WTC11 (cell line): ENCODE results near the gene PRPH. TPM values are rescaled to one million over a fixed set of nuclear protein-coding genes. Genes with fewer than 3 reads are reported as not detected.
A peak's percentile ranks its signal among the peaks of the same experiment; 100 is the strongest.

Experiments used
- ATAC-seq: fragments of 200-7000 bp; cut with Tn5 transposase; 2 replicates; pipeline ENCODE4 v1.10.0; 2021; ENCODE audit warnings: mild to moderate bottlenecking, moderate library complexity
- CTCF ChIA-PET: fragments of 300-600 bp; sonication (Branson Sonifier 250); formaldehyde crosslinking; loops from one replicate; lab custom pipeline; 2021; ENCODE audit warnings: antibody characterized with exemption; lab: Charles Lee
- POLR2A ChIA-PET: fragments of 350-600 bp; sonication (Branson Sonifier 250); formaldehyde crosslinking; loops from one replicate; lab custom pipeline; 2021; ENCODE audit warnings: antibody characterized with exemption; lab: Charles Lee
- DNase-seq: peaks from one replicate; pipeline ENCODE4 v3.0.0; 2021; ENCODE audit warnings: low spot score
- H3K27ac Mint-ChIP-seq: 2 replicates; pipeline ENCODE4 v1.8.0; 2021; ENCODE audit warnings: mixed read lengths
- H3K27me3 Mint-ChIP-seq: 2 replicates; pipeline ENCODE4 v1.8.0; 2021; ENCODE audit warnings: low read depth, mild to moderate bottlenecking, moderate library complexity, mixed read lengths
- H3K36me3 Mint-ChIP-seq: 2 replicates; pipeline ENCODE4 v1.8.0; 2021; ENCODE audit warnings: mixed read lengths
- H3K4me1 Mint-ChIP-seq: 2 replicates; pipeline ENCODE4 v1.8.0; 2022; ENCODE audit warnings: mixed read lengths
- H3K4me3 Mint-ChIP-seq: 2 replicates; pipeline ENCODE4 v1.8.0; 2021; ENCODE audit warnings: mild to moderate bottlenecking, moderate library complexity, mixed read lengths
- H3K9me3 Mint-ChIP-seq: 2 replicates; pipeline ENCODE4 v1.8.0; 2021; ENCODE audit warnings: mixed read lengths
- CREM ChIP-seq: sonication (generic); formaldehyde crosslinking; IDR thresholded peaks from 2 replicates; pipeline ENCODE4 v1.8.1; 2022; ENCODE audit warnings: mild to moderate bottlenecking, missing genetic modification reagents, moderate library complexity
- EMX1 ChIP-seq: fragments of 250-450 bp; sonication (Bioruptor Pico); IDR thresholded peaks from 2 replicates; pipeline ENCODE4 v1.8.0; 2021; ENCODE audit warnings: mild to moderate bottlenecking
- FOXJ3 ChIP-seq: sonication (generic); formaldehyde crosslinking; IDR thresholded peaks from 2 replicates; pipeline ENCODE4 v1.9.0; 2021; ENCODE audit warnings: missing genetic modification reagents, mild to moderate bottlenecking, borderline replicate concordance
- GTF2I ChIP-seq: fragments of 250-450 bp; sonication (Bioruptor Pico); conservative IDR thresholded peaks from 2 replicates; pipeline ENCODE4 v1.4.0; 2021; ENCODE audit warnings: mild to moderate bottlenecking
- HMGA2 ChIP-seq: fragments of 250-450 bp; sonication (Bioruptor Pico); IDR thresholded peaks from 2 replicates; pipeline ENCODE4 v1.4.0; 2021; ENCODE audit warnings: mild to moderate bottlenecking, moderate library complexity
- SP1 ChIP-seq: sonication (generic); formaldehyde crosslinking; conservative IDR thresholded peaks from 2 replicates; pipeline ENCODE4 v1.8.1; 2022; ENCODE audit warnings: missing genetic modification reagents
- ZNF121 ChIP-seq: sonication (generic); formaldehyde crosslinking; IDR thresholded peaks from 2 replicates; pipeline ENCODE4 v1.8.0; 2023; ENCODE audit warnings: missing genetic modification reagents
- ZNF416 ChIP-seq: fragments of 250-450 bp; sonication (Bioruptor Pico); IDR thresholded peaks from 2 replicates; pipeline ENCODE4 v1.9.0; 2021; ENCODE audit warnings: mild to moderate bottlenecking, inconsistent platforms
- ZNF423 ChIP-seq: fragments of 250-450 bp; sonication (Bioruptor Pico); IDR thresholded peaks from 2 replicates; pipeline ENCODE4 v2.1.2; 2022; ENCODE audit warnings: mild to moderate bottlenecking, moderate library complexity
- total RNA-seq: library from RNA; stranded (reverse); gene quantifications from 3 replicates; pipeline ENCODE4 v1.2.3, GENCODE V29; 2021
- TF ChIP-seq, protein P1 (sequence below): sonication (generic); formaldehyde crosslinking; IDR thresholded peaks from 2 replicates; pipeline ENCODE4 v1.8.1; 2023; ENCODE audit warnings: mild to moderate bottlenecking, missing genetic modification reagents
- TF ChIP-seq, protein P2 (sequence below): sonication (generic); formaldehyde crosslinking; IDR thresholded peaks from 2 replicates; pipeline ENCODE4 v1.8.0; 2022; ENCODE audit warnings: mild to moderate bottlenecking, missing genetic modification reagents
- TF ChIP-seq, protein P3 (sequence below): sonication (generic); formaldehyde crosslinking; IDR thresholded peaks from 2 replicates; pipeline ENCODE4 v1.8.1; 2022; ENCODE audit warnings: low read depth, mild to moderate bottlenecking, moderate library complexity, missing genetic modification reagents, borderline replicate concordance
- TF ChIP-seq, protein P4 (sequence below): sonication (generic); formaldehyde crosslinking; IDR thresholded peaks from 2 replicates; pipeline ENCODE4 v1.8.0; 2023; ENCODE audit warnings: mild to moderate bottlenecking, missing genetic modification reagents
- TF ChIP-seq, protein P5 (sequence below): sonication (generic); formaldehyde crosslinking; IDR thresholded peaks from 2 replicates; pipeline ENCODE4 v1.8.1; 2022; ENCODE audit warnings: mild to moderate bottlenecking, moderate library complexity, missing genetic modification reagents
- TF ChIP-seq, protein P6 (sequence below): sonication (generic); formaldehyde crosslinking; IDR thresholded peaks from 2 replicates; pipeline ENCODE4 v1.8.0; 2022; ENCODE audit warnings: mild to moderate bottlenecking, missing genetic modification reagents
- TF ChIP-seq, protein P7 (sequence below): sonication (generic); formaldehyde crosslinking; IDR thresholded peaks from 2 replicates; pipeline ENCODE4 v1.8.1; 2023; ENCODE audit warnings: mild to moderate bottlenecking, moderate library complexity, missing genetic modification reagents
- TF ChIP-seq, protein P8 (sequence below): fragments of 250-450 bp; sonication (Bioruptor Pico); IDR thresholded peaks from 2 replicates; pipeline ENCODE4 v1.9.0; 2021; ENCODE audit warnings: mild to moderate bottlenecking
- TF ChIP-seq, protein P9 (sequence below): fragments of 200-600 bp; IDR thresholded peaks from 2 replicates; pipeline ENCODE4 v1.8.0; 2022; ENCODE audit warnings: antibody characterized with exemption
- TF ChIP-seq, protein P10 (sequence below): sonication (generic); formaldehyde crosslinking; IDR thresholded peaks from 2 replicates; pipeline ENCODE4 v1.8.0; 2023; ENCODE audit warnings: missing genetic modification reagents, mild to moderate bottlenecking, borderline replicate concordance

The PRPH gene
- total RNA-seq, 1 experiment from 2014 or later: 2.4 TPM

DNA sequence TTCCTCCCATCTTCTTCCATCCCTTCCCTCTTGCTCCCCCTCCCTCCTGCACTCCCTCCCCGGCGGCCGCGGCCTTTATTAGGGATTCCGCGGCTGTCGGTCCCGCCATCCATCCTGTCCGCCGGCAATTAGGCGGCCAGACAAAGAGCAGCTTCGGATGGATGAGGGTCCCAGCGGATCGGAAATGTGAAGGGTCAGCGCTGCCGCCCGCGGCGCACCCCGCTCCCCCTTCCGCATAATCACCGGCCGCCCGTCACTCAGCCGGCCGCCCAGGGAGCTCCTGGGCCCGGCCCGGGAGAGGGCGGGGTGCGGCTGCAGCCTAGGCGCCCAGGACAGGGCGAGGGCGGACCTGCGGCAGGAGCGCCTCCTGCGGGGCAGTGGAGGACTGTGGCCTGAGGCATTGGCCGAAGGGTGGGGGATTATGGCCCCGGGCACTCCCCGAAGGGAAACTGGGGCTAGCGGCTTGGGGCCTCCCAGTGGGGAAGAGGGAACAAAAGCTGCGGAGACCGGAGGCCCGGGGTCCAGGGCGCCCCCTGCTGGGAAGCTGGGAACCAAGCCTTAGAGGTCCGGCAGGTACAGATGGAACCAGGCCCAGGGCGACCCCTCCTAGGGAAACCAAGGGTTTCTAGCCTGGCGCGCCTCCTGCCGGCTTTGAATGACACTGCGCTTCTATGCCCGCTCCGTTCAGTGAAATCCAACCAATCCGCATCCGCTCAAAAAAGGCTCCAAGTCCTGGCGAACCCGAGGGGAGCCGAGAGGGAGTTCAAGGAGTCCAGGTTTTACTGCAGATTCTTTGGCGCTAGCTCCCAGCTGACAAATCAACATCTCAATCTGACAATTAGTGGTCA is 47.3 kb downstream of the PRPH start:
- H3K27ac Mint-ChIP-seq: no peak overlapping the region
- ChIA-PET CTCF (interaction anchor here (0.6 to 3.9 kb wide), 70 partner anchors 9 to 603 kb away, joined by 3 to 264 read pairs (median 4); partner anchors contain the start of genes KCNH3, PRPF40B, PRPH and SPATS2), POLR2A (interaction anchor here (0.5 to 2.7 kb wide), 9 partner anchors 10 to 1741 kb away, joined by 3 to 18 read pairs (median 3); partner anchors contain the start of genes ARF3, CSRNP2, PRPH and TROAP)
- H3K9me3 Mint-ChIP-seq: no peaks in the 10 kb centered on the region
- H3K4me1 Mint-ChIP-seq: peaks cover 59% of the 10 kb centered on the region
- ATAC-seq: peak; percentile 74
- H3K36me3 Mint-ChIP-seq: no peaks in the 10 kb centered on the region
- peaks cover 99% of the 10 kb centered on the region for H3K27me3 Mint-ChIP-seq
- DNase-seq: peak; percentile 96
- H3K4me3 Mint-ChIP-seq: peak overlapping the region; percentile 67
- TF ChIP-seq, protein P1, sequence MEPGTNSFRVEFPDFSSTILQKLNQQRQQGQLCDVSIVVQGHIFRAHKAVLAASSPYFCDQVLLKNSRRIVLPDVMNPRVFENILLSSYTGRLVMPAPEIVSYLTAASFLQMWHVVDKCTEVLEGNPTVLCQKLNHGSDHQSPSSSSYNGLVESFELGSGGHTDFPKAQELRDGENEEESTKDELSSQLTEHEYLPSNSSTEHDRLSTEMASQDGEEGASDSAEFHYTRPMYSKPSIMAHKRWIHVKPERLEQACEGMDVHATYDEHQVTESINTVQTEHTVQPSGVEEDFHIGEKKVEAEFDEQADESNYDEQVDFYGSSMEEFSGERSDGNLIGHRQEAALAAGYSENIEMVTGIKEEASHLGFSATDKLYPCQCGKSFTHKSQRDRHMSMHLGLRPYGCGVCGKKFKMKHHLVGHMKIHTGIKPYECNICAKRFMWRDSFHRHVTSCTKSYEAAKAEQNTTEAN (CRISPR knock-in tag): peak; percentile 56; the same call in 1 of the 2 replicates
- no peak for TF ChIP-seq GTF2I (CRISPR knock-in tag)
- TF ChIP-seq ZNF423 (CRISPR knock-in tag): peak; percentile 58
- TF ChIP-seq, protein P2, sequence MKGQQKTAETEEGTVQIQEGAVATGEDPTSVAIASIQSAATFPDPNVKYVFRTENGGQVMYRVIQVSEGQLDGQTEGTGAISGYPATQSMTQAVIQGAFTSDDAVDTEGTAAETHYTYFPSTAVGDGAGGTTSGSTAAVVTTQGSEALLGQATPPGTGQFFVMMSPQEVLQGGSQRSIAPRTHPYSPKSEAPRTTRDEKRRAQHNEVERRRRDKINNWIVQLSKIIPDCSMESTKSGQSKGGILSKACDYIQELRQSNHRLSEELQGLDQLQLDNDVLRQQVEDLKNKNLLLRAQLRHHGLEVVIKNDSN: peak; percentile 6; the same call in 1 of the 2 replicates
- TF ChIP-seq EMX1 (CRISPR knock-in tag): no peak
- TF ChIP-seq, protein P3, sequence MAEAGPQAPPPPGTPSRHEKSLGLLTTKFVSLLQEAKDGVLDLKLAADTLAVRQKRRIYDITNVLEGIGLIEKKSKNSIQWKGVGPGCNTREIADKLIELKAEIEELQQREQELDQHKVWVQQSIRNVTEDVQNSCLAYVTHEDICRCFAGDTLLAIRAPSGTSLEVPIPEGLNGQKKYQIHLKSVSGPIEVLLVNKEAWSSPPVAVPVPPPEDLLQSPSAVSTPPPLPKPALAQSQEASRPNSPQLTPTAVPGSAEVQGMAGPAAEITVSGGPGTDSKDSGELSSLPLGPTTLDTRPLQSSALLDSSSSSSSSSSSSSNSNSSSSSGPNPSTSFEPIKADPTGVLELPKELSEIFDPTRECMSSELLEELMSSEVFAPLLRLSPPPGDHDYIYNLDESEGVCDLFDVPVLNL (CRISPR knock-in tag): peak; percentile 57; the same call in 1 of the 2 replicates
- TF ChIP-seq ZNF416 (CRISPR knock-in tag): 0 out of 2 replicates have a peak, but pooled peaks have one; percentile 43
- TF ChIP-seq SP1 (CRISPR knock-in tag): peak; percentile 69; the same call in 1 of the 2 replicates
- TF ChIP-seq FOXJ3 (CRISPR knock-in tag): no peak
- TF ChIP-seq, protein P4, sequence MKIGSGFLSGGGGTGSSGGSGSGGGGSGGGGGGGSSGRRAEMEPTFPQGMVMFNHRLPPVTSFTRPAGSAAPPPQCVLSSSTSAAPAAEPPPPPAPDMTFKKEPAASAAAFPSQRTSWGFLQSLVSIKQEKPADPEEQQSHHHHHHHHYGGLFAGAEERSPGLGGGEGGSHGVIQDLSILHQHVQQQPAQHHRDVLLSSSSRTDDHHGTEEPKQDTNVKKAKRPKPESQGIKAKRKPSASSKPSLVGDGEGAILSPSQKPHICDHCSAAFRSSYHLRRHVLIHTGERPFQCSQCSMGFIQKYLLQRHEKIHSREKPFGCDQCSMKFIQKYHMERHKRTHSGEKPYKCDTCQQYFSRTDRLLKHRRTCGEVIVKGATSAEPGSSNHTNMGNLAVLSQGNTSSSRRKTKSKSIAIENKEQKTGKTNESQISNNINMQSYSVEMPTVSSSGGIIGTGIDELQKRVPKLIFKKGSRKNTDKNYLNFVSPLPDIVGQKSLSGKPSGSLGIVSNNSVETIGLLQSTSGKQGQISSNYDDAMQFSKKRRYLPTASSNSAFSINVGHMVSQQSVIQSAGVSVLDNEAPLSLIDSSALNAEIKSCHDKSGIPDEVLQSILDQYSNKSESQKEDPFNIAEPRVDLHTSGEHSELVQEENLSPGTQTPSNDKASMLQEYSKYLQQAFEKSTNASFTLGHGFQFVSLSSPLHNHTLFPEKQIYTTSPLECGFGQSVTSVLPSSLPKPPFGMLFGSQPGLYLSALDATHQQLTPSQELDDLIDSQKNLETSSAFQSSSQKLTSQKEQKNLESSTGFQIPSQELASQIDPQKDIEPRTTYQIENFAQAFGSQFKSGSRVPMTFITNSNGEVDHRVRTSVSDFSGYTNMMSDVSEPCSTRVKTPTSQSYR (CRISPR knock-in tag): no peak
- TF ChIP-seq, protein P5, sequence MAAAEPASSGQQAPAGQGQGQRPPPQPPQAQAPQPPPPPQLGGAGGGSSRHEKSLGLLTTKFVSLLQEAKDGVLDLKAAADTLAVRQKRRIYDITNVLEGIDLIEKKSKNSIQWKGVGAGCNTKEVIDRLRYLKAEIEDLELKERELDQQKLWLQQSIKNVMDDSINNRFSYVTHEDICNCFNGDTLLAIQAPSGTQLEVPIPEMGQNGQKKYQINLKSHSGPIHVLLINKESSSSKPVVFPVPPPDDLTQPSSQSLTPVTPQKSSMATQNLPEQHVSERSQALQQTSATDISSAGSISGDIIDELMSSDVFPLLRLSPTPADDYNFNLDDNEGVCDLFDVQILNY (CRISPR knock-in tag): peak; percentile 9; the same call in 1 of the 2 replicates
- TF ChIP-seq, protein P6, sequence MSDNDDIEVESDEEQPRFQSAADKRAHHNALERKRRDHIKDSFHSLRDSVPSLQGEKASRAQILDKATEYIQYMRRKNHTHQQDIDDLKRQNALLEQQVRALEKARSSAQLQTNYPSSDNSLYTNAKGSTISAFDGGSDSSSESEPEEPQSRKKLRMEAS (CRISPR knock-in tag): peak; percentile 39; the same call in 1 of the 2 replicates
- TF ChIP-seq CREM (CRISPR knock-in tag): no peak
- TF ChIP-seq, protein P7, sequence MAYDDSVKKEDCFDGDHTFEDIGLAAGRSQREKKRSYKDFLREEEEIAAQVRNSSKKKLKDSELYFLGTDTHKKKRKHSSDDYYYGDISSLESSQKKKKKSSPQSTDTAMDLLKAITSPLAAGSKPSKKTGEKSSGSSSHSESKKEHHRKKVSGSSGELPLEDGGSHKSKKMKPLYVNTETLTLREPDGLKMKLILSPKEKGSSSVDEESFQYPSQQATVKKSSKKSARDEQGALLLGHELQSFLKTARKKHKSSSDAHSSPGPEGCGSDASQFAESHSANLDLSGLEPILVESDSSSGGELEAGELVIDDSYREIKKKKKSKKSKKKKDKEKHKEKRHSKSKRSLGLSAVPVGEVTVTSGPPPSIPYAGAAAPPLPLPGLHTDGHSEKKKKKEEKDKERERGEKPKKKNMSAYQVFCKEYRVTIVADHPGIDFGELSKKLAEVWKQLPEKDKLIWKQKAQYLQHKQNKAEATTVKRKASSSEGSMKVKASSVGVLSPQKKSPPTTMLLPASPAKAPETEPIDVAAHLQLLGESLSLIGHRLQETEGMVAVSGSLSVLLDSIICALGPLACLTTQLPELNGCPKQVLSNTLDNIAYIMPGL (CRISPR knock-in tag): peak; percentile 62
- no peak for TF ChIP-seq HMGA2 (CRISPR knock-in tag)
- TF ChIP-seq, protein P8, sequence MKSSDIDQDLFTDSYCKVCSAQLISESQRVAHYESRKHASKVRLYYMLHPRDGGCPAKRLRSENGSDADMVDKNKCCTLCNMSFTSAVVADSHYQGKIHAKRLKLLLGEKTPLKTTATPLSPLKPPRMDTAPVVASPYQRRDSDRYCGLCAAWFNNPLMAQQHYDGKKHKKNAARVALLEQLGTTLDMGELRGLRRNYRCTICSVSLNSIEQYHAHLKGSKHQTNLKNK (CRISPR knock-in tag): no peak
- TF ChIP-seq, protein P9, sequence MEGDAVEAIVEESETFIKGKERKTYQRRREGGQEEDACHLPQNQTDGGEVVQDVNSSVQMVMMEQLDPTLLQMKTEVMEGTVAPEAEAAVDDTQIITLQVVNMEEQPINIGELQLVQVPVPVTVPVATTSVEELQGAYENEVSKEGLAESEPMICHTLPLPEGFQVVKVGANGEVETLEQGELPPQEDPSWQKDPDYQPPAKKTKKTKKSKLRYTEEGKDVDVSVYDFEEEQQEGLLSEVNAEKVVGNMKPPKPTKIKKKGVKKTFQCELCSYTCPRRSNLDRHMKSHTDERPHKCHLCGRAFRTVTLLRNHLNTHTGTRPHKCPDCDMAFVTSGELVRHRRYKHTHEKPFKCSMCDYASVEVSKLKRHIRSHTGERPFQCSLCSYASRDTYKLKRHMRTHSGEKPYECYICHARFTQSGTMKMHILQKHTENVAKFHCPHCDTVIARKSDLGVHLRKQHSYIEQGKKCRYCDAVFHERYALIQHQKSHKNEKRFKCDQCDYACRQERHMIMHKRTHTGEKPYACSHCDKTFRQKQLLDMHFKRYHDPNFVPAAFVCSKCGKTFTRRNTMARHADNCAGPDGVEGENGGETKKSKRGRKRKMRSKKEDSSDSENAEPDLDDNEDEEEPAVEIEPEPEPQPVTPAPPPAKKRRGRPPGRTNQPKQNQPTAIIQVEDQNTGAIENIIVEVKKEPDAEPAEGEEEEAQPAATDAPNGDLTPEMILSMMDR: peak; percentile 92
- TF ChIP-seq, protein P10, sequence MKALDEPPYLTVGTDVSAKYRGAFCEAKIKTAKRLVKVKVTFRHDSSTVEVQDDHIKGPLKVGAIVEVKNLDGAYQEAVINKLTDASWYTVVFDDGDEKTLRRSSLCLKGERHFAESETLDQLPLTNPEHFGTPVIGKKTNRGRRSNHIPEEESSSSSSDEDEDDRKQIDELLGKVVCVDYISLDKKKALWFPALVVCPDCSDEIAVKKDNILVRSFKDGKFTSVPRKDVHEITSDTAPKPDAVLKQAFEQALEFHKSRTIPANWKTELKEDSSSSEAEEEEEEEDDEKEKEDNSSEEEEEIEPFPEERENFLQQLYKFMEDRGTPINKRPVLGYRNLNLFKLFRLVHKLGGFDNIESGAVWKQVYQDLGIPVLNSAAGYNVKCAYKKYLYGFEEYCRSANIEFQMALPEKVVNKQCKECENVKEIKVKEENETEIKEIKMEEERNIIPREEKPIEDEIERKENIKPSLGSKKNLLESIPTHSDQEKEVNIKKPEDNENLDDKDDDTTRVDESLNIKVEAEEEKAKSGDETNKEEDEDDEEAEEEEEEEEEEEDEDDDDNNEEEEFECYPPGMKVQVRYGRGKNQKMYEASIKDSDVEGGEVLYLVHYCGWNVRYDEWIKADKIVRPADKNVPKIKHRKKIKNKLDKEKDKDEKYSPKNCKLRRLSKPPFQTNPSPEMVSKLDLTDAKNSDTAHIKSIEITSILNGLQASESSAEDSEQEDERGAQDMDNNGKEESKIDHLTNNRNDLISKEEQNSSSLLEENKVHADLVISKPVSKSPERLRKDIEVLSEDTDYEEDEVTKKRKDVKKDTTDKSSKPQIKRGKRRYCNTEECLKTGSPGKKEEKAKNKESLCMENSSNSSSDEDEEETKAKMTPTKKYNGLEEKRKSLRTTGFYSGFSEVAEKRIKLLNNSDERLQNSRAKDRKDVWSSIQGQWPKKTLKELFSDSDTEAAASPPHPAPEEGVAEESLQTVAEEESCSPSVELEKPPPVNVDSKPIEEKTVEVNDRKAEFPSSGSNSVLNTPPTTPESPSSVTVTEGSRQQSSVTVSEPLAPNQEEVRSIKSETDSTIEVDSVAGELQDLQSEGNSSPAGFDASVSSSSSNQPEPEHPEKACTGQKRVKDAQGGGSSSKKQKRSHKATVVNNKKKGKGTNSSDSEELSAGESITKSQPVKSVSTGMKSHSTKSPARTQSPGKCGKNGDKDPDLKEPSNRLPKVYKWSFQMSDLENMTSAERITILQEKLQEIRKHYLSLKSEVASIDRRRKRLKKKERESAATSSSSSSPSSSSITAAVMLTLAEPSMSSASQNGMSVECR (CRISPR knock-in tag): 0 out of 2 replicates have a peak, but pooled peaks have one; percentile 24
- TF ChIP-seq ZNF121 (CRISPR knock-in tag): no peak
